Kidney epithelial cell (primary cell): Measurements from ENCODE around the gene MALRD1. TPM values are rescaled to one million over a fixed set of nuclear protein-coding genes. Genes with fewer than 3 reads are reported as not detected.

Experiments
- DNase-seq: peaks from one replicate; pipeline ENCODE4 v3.0.0-alpha.2; 2010; ENCODE audit warnings: low read depth
- H3K27me3 ChIP-seq: 2 replicates; pipeline ENCODE4 v1.6.0; 2011; ENCODE audit warnings: low read length; ENCODE audit not compliant: control insufficient read depth, insufficient read depth
- H3K36me3 ChIP-seq: 2 replicates; pipeline ENCODE4 v1.5.1; 2011; ENCODE audit warnings: low read length; ENCODE audit not compliant: control insufficient read depth, insufficient read depth
- H3K4me3 ChIP-seq: 2 replicates; pipeline ENCODE4 v1.5.1; 2011; ENCODE audit warnings: low read depth, mild to moderate bottlenecking, control low read depth, low read length
- CTCF ChIP-seq: IDR thresholded peaks from 2 replicates; pipeline ENCODE4 v1.5.1; 2011; ENCODE audit warnings: mild to moderate bottlenecking, moderate library complexity, low read length, control low read depth, inconsistent platforms; ENCODE audit not compliant: insufficient read depth, poor library complexity, severe bottlenecking
- total RNA-seq: library from RNA; depleted of rRNA; stranded (reverse); fragments of >200 nt; gene quantifications from 2 replicates; pipeline ENCODE4 v1.2.3, GENCODE V29; 2015

The MALRD1 gene
- total RNA-seq, 1 donor from 2014 or later, result 0.08 TPM

DNA sequence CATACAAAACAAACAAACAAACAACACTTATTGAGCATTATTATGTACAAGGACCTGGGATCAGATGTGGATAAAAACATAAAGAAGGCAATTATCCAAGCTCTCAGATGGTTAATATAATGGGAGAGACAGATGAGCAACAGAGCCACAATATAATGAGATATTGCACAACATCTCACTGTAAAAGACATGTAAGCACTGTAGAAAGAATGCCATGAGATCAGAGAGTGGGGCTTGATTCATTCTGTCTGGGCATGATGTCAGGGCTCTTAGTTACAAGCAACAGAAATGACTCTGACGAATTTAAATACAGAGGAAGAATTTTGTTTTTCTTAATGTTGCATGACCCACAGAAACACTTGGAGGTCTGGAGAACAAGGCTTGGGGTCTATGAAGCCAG lies 602.9 kb downstream of the MALRD1 start:
- no peak for TF ChIP-seq CTCF
- Histone ChIP-seq H3K36me3 (no peaks in the 10 kb centered on the region), H3K27me3 (no peaks in the 10 kb centered on the region), H3K4me3 (no peak overlapping the region)
- DNase-seq, result no peak

GRCh38 chr10:19652750-19653149 lies 604.1 kb downstream of the MALRD1 start:
- Histone ChIP-seq H3K27me3 (no peaks in the 10 kb centered on the region), H3K36me3 (no peaks in the 10 kb centered on the region), H3K4me3 (no peak overlapping the region)
- DNase-seq, result no peak
- TF ChIP-seq CTCF, result no peak

DNA sequence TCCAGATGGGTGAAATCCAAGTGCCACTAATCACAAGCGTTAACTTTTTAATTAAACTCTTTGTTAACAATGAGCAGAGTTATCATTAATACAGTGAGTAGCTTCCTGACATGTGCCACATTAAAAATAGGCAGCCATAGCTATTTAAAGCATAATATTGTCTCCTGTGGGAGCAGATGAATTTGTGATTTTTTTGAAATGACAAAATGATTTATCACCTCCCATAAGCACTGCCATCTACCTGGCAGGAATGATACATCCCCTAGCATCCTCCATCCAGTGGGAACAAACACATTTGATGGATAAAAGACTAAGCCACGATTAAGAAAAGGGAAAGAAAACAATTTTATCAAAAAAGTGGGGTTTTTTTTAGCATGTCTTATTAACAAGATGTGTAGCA lies 605.3 kb downstream of the MALRD1 start:
- H3K4me3 ChIP-seq, result no peak overlapping the region
- no peaks in the 10 kb centered on the region for H3K27me3 ChIP-seq
- no peak for TF ChIP-seq CTCF
- no peaks in the 10 kb centered on the region for H3K36me3 ChIP-seq
- DNase-seq, result no peak

- no peak for DNase-seq
- Histone ChIP-seq H3K4me3 (no peak overlapping the region), H3K27me3 (no peaks in the 10 kb centered on the region), H3K36me3 (no peaks in the 10 kb centered on the region)
- TF ChIP-seq CTCF, result no peak
Observed at GRCh38 chr10:19654576-19654975, 606.0 kb downstream of the MALRD1 start.

GRCh38 chr10:19656420-19657042 lies 607.9 kb downstream of the MALRD1 start:
- no peak overlapping the region for H3K4me3 ChIP-seq
- no peaks in the 10 kb centered on the region for H3K36me3 ChIP-seq
- DNase-seq, result no peak
- TF ChIP-seq CTCF, result no peak
- H3K27me3 ChIP-seq, result no peaks in the 10 kb centered on the region

GRCh38 chr10:19658131-19658530 lies 609.5 kb downstream of the MALRD1 start:
- no peak for TF ChIP-seq CTCF
- Histone ChIP-seq H3K27me3 (no peaks in the 10 kb centered on the region), H3K4me3 (no peak overlapping the region), H3K36me3 (no peaks in the 10 kb centered on the region)
- no peak for DNase-seq
